Endothelial cell of umbilical vein (primary cell): ENCODE data around the gene MRE11.

Experiments used
- EZH2 ChIP-seq: IDR thresholded peaks from 2 replicates; pipeline ENCODE4 v1.6.1; 2012; ENCODE audit warnings: borderline replicate concordance, low read depth, mild to moderate bottlenecking, moderate library complexity, low read length, inconsistent platforms; ENCODE audit not compliant: severe bottlenecking
- TF ChIP-seq, protein P1 (sequence below), 2 donors: IDR thresholded peaks; 1 replicate in 1 of 2; 2 replicates in 1 of 2; pipeline ENCODE4 v1.5.1; 2011; ENCODE audit warnings: low read length in 2 of 2, mild to moderate bottlenecking in 2 of 2, moderate library complexity in 2 of 2, control low read depth in 1 of 2, inconsistent platforms in 1 of 2, low read depth in 1 of 2; ENCODE audit not compliant: insufficient read depth in 1 of 2; ENCODE audit errors: extremely low read depth in 1 of 2

DNA sequence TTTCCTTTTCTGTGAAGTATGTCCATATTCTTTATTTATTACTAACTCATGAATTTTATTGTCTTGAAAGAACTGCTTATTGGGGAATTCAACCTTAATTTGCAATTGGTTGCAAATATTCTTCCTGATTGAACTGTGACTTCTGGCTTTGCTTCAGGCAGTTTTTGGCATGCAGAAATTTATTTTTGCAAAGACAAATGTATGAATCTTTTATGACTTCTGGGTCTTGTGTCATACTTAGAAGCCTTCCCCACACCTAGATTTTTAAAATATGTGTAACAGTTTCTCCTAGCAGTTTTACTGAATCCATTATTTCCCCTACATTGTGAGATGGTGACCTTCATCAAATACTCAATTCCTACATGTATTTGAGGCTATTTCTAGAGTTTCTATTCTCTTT, 12.3 kb downstream of the MRE11 start:
- TF ChIP-seq, protein P1, sequence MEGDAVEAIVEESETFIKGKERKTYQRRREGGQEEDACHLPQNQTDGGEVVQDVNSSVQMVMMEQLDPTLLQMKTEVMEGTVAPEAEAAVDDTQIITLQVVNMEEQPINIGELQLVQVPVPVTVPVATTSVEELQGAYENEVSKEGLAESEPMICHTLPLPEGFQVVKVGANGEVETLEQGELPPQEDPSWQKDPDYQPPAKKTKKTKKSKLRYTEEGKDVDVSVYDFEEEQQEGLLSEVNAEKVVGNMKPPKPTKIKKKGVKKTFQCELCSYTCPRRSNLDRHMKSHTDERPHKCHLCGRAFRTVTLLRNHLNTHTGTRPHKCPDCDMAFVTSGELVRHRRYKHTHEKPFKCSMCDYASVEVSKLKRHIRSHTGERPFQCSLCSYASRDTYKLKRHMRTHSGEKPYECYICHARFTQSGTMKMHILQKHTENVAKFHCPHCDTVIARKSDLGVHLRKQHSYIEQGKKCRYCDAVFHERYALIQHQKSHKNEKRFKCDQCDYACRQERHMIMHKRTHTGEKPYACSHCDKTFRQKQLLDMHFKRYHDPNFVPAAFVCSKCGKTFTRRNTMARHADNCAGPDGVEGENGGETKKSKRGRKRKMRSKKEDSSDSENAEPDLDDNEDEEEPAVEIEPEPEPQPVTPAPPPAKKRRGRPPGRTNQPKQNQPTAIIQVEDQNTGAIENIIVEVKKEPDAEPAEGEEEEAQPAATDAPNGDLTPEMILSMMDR (IDR thresholded peaks at IDR 0.05; ENCODE audit: extremely low read depth in 1 of 2, insufficient read depth in 1 of 2, low read depth in 1 of 2, low read length in 2 of 2) = no peak
- no peak for TF ChIP-seq EZH2
